Measurements from ENCODE around the gene MYH11.
"Not testable (repeated sequence)": the region's sequence is repeated elsewhere in the genome, so short reads cannot be mapped to it uniquely, and the experiment has no call there.

Gene MYH11

DNA sequence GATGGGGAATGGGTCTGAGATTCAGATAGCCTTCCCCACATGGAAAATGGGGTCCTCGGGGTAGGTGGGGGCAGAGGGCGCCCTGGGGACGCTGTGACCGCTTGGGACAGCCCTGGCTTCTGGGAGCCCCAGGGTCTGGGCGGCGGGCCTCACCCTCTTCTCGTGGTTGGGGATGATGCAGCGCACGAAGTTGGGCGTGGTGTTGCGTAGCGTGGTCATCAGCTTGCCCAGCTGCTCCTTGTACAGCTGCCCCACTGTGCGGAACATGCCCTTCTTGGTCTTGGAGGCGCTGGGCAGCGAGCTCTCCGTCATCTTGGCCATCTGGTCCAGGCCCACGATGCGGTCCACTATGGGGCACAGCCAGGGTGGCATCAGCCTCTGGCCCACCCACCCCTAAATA, 106.8 kb downstream of the MYH11 start:
- DNase-seq (ENCODE audit: low read depth): no peak

DNA sequence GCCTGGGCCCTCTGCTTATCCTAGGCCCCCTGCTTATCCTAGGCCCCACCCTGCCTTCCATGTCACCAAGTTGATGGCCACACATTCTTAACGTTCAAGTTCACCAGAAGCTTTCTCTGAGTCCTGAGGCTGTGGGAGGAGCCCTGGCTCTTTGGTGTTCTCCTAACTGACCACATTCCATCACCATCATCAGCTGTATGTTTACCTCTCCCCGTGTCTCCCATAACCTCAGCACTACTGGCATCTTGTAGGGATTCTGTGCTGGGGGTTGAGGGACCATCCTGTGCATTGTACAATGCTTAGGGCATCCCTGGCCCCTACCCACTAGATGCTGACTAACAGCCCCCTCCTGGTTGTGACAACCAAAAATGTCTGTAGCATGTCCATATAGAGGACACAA, 107.5 kb downstream of the MYH11 start:
- peak; percentile 11 for DNase-seq (ENCODE audit: low read depth)

DNA sequence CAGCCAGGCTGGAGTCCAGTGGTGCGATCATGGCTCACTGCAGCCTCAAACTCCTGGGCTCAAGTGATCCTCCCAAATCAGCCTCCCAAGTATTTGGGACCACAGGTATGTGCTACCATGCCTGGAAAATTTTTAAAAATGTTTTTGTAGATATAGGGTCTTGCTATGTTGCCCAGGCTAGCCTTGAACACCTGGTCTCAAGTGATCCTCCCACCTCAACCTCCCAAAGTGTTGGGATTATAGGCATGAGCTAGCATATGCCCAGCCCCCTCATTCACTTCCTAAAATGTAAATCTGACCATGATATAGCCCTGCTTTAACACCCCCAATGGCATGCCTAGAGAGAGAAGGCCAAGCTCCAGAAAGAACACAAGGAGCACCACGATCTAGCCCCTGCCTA, 108.2 kb downstream of the MYH11 start:
- no peak for DNase-seq (ENCODE audit: low read depth)

DNA sequence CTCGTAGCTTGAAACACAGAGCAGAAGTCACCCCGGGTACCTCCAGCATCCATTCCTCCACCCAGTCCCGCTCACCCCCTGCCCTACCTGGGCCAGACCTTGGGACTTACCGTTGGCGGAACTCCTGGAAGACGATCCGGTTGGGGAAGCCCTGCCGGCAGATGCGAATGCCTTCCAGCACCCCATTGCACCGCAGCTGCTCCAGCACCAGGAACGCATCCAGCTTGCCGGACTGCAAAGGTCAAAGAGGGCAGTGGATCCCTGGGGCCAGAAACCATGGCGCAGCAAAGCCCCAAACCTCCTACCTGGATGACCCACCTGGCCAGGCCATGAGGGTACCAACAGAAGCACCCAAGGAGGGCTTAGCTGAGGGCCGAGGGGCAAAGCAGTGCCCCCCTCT, 108.9 kb downstream of the MYH11 start:
- no peak for DNase-seq (ENCODE audit: low read depth)

DNA sequence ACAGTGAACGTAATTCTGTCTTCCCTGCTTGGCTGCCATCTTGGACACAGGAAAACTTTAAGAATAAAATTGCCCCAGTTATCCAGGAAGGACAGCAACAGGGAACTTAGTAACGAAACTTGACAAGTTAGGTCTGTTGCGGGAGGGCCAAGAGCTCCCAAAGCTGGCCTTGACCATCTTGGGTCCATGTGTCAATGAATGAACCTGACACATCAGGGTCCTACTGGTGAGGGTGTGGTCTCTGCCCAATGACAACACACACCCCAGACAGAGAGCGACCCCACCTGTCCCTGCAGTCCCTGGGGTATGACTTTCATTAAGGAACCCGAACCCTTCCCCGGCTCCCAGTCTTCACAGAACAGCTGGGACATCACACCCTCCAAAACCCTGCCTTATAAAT, 110.5 kb downstream of the MYH11 start:
- no peak for DNase-seq (ENCODE audit: low read depth)

DNA sequence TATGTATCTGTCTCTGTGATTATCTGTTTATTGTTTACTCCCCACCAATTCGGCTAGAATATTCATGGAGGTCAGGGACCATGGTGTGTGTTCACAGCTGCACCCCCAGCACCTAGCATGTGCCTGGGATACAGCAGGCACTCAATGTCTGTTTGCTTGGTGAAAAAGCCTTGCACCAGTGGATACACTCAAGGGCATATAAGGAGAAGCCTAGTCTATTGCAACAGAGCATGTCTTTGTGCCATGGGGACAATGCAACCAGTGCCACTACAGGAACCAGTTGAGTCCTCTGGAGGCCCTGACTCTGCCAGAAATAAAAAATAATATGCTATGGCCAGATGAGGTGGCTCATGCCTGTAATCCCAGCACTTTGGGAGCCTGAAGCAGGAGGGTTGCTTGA, 113.2 kb downstream of the MYH11 start:
- no peak for DNase-seq (ENCODE audit: low read depth)

DNA sequence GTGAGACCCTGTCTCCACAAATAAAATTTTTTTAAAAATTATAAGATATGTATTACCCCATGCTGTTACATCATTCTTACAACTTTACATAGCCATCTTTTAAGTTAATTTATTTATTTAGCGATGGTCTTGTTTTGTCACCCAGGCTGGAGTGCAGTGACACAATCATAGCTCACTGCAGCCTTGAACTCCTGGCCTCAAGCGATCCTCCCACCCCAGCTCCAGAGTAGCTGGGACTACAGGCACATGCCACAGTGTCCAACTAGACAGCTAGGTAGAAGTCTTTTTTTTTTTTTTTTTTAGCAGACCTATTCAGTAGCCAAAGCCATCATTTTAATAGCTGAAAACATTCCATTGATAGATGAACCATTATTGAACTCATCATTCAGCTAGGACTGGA, 114.1 kb downstream of the MYH11 start:
- no peak for DNase-seq (ENCODE audit: low read depth)

DNA sequence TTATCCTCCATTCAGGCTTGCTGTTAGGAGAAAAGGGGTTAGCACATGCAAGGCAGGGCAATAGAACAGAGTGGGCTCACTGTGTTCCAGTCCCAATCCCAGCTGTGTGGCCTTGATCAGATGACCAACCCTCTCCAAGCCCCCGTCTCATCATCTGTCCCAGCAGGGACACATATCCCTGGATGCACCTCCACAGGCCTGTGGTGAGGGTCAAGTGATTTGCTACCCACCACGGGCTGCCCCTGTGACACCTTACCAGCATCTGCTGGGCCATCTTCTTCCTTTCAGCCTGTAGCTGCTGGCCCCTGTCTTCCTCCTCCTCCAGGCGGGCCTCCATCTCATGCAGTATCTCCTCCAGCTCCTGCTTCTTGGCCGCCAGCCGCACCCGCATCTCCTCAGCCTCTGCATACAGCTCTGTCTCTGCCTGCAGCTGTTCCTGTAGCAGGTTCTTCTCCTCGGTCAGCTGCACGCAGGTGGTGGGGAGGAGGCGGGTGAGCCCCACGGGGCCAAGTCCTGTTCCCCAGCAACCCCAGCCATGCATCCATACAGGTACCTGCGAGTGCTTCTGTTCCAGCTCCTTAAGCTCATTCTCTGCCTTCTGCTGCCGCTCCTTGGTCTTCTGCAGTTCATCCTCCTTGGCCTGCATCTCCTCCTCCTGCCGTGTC, 115.5 kb downstream of the MYH11 start:
- DNase-seq (ENCODE audit: low read depth): no peak

DNA sequence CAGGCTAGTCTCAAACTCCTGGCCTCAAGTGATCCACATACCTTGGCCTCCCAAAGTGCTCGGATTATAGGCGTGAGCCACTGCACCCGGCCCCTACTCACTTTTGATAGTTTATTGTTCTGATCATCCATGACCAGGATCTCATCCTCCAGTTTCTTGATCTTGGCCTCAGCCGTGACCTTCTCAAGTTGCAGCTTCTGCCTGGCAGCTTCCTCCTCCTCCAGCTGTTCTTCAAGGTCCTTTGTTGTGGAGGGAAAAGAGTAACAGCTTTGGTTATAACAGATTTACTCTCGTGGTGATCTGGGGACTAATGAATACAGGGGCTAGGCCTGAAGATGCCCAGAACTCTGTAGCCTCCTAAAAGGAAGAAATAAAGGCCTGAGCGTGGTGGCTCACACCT, 116.9 kb downstream of the MYH11 start:
- DNase-seq (ENCODE audit: low read depth): no peak

DNA sequence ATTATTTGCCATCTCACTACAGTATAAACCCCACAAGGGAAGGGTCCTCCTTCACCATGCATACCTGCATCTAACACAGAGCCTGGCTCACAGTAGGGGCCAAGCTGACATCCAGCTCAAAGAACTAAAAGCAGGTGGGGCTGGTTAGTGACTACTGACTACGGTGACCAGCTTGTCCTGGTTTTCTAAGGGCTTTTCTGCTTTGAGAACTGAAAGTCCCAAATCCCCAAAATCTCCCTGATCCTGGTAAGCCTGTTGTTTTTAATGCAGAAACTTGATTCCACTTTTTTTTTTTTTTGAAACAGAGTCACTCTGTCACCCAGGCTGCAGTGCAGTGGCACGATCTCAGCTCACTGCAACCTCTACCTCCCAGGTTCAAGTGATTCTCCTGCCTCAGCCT, 117.4 kb downstream of the MYH11 start:
- DNase-seq (ENCODE audit: low read depth): no peak

DNA sequence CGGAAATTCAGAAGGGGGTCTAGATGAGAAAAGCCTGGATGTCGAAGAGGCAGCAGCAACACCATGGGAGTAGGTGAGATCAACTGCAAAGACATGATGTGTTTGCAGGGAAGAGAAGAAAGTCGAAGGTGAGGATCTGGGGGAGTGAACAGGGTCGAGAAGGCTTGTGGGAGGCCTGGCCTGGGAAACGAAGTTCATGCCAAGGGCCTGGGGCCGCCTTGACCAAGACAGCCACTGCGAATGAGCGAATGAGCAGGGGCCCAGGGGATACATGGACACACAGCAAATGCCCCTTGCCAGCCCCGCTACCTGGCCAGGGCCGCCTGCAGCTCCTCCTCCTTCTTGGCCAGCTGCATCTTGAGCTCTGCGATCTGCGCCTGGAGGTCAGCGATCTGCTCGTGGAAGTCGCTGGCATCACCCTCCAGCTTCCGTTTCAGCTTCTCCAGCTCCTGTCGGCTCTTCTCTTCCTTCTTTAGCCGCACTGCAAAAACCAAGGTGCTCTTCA, 119.6 kb downstream of the MYH11 start:
- no peak for DNase-seq (ENCODE audit: low read depth)

DNA sequence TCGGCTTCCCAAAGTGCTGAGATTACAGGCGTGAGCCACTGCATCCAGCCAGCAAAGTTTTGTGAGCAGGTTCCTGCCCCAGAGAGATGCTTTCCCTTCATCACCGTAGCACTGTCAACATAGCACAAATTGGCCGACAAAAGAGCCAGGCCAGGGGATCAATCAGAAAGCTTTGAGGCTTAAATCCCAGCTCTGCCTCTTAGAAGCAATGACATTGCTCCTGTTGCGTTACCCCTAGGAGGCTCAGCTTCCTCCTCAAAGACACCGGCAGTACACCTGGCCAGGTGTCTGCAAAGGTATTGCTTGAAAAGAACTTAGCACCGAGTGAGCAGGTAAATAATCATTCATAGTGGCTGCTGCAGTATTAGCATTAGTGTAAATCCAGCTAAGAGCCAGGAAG, 120.3 kb downstream of the MYH11 start:
- DNase-seq (ENCODE audit: low read depth): no peak

DNA sequence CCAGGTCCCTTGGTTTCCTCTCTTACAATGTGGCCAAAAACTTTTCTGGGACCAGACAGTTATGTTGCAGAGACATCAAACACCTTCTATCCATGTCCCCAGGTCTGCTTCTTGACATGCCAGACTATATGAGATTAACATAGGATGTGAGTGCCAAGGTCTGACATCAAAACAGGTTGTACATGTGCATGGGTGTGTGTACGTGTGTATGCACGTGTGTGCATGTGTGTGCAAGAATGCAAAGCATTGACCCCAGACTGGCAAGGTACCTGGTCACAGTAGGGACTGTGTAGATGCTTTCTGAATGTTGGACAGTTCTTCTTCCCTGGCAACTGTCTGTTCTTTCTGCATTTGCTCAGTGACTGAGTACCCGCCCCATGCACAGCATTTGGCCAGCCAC, 121.2 kb downstream of the MYH11 start:
- DNase-seq (ENCODE audit: low read depth): no peak

DNA sequence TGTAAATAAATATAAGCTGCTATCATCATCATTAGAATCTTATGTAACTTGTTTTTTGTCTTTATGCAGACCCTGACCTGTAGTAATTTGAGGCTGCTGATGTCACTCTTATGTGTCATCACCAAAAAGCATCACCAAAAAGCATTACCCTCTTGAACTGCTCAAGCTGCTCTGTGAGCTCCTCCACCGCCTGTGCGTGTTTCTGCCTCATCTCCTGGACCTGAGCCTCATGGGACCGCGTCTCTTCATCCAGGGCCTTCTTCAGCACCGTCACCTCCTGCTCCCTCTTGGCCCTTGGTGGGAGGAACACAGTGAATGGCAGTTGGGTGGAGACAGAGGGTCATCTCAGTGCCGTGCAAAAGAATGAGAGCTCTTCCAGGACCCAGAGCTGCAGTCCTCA, 124.4 kb downstream of the MYH11 start:
- DNase-seq (ENCODE audit: low read depth): peak; percentile 9

DNA sequence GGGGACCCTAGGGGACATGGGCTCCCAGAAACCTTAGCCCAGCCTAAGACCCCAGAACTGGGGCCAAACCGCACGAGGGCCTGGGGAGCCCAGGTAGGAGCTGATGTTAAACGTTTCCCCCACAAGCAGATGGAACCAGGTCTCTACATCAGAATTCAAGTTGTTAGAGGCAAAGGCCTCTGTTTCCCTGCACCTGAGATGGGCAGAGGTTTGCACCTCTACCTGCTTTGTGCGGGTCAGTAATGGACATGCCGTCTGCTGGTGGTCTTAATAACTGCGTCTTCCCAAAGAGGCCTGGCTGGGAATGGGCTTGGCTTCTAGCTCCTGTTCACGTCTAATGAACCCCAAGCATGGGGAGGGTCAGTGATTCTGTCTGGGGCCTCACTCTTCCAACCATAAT, 127.7 kb downstream of the MYH11 start:
- DNase-seq (ENCODE audit: low read depth): no peak

DNA sequence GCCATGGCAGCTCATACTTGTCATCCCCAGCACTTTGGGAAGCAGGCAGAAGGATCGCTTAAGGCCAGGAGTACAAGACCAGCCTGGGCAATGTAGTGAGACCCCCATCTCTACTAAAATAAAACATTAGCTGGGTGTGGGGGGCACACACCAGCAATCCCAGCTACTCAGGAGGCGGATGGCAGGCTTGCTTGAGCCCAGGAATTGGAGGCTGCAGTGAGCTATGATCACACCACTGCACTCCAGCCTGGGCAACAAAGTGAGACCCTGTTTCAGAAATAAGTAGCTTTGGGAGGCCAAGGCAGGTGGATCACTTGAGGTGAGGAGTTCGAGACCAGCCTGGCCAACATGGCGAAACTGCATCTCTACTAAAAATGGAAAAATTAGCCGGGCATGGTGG, 129.1 kb downstream of the MYH11 start:
- DNase-seq (ENCODE audit: low read depth): not testable (repeated sequence)

DNA sequence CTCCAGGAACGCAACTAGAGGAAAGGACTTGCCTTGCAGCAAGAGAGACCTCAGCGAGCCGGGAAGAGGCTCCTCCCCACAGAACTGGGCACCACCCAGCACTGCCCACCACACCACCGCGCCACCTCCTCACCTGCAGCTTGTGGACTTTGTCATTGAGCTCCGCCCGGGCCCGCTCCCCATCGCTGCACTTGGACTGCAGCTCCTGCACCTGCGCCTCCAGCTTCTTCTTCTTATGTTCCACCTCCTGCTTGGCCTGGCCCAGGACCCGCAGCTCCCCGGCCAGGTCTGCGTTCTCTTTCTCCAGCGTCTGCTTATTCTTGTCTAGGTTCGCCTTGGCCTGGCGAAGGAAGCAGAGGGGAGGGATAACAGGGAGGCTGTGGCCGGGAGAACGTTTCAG, 130.1 kb downstream of the MYH11 start:
- DNase-seq (ENCODE audit: low read depth): no peak

DNA sequence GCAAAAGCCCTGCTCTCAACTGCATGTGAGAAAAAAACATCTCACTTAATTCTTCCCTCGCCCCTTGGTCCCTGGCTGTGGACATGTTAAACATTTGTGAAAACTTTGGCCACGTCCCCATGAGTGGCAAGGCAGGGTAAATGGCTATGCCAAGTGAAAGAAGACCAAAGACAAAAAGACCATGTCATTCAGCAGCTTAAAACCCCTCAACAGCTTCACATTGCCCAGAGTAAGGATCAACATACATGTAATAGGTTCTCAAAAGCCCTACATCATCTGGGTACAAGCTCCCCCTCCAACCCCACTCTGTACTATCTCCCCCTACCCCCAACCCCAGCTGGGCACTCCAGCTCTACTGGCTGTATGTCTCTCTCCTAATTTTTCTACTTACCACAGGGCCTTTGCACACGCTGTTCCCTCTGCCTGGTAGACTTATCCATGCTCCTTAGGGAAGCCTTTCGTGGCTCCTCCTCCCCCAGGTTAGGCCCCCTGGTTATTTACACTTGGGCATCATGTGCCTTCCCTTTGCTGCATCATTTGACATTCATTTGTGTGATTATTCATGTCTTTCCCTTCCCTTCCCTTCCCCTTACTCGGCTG, 131.1 kb downstream of the MYH11 start:
- DNase-seq (ENCODE audit: low read depth): no peak

DNA sequence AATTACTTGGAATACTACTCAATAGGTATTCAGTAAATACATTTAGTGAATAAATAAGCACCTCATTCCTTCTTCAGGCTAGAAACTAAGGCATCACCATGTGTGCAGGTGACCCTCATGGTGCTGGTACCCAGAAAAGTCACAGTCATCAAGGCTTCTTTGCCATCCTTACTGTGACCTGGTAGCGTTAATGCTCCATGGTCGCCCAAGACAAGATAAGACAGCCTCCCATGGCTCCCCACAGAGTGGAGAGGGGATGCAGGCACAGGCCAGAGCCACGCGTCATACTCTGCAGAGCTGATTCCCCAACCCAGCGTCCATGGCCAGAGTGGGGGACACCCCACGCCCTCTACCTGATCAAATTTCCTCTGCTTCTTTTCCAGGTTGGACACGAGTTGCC, 133.0 kb downstream of the MYH11 start:
- no peak for DNase-seq (ENCODE audit: low read depth)

DNA sequence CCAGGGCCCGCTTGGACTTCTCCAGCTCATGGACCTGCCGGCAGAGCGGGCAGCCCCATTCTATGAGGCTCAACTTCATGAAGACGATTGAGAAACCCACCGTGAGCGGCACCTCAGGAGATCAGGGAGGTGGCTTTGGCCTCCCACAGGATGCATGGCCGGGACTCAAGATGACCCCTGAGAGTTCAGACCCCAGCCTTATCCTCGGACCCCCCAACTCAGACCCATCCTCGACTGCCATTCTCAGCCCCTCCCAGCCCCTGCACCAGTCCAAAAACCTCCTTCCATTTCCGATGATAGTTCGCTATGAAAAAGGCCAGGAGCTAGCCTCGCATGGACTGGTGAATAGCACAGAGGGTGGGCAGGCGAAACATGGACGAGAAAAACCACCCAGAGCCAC, 135.8 kb downstream of the MYH11 start:
- DNase-seq (ENCODE audit: low read depth): no peak

DNA sequence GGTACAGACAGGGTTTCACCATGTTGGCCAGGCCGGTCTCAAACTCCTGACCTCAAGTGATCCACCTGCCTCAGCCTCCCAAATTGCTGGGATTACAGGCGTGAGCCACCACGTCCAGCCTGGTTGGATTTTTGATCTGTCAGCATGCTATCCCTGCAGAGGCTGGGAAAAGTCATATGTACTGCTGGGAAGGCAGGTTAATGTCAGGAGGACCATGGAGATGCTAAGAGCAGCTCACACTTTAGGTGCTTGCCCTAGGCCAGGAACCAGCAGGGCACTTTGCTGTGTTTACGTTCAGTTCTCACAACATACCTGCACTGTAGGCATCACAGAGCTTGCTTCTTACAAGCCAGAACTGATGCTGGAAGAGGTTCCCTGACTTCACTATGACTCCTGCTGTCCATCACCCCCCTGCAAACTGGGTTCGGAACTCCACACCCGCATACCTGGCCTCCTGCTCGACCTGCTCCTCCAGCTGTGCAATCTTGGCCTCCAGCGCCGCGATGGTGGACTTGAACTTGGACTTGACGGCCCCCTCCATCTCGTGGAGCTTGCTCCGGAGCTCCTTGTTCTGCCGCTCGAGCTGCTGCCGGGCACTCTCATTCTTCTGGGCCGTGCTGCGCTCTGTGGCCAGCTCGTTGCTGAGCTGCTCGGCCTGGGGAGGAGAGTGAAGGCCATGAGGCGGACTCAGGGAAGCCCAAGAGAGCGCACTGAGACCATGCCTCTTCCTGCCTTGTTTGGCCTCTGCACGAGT, 140.0 kb downstream of the MYH11 start:
- no peak for DNase-seq (ENCODE audit: low read depth)

DNA sequence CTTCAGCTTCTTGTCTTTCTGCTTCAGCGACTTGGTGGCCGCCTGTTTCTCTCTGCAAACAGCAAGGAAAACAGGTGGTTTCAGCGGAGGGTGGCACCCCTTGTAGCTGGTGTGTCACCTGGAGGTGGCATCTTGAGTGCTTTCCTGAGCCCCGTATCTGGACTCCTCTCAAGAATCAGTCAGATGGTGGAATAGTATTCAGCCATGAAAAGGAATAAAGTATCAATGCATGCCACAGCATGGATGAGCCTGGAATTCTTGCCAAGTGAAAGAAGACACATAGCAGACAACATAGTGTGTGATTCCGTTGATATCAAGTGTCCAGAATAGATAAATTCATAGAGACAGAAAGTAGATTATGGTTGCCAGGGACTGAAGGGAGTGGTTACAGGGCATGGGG, 141.6 kb downstream of the MYH11 start:
- DNase-seq (ENCODE audit: low read depth): no peak

DNA sequence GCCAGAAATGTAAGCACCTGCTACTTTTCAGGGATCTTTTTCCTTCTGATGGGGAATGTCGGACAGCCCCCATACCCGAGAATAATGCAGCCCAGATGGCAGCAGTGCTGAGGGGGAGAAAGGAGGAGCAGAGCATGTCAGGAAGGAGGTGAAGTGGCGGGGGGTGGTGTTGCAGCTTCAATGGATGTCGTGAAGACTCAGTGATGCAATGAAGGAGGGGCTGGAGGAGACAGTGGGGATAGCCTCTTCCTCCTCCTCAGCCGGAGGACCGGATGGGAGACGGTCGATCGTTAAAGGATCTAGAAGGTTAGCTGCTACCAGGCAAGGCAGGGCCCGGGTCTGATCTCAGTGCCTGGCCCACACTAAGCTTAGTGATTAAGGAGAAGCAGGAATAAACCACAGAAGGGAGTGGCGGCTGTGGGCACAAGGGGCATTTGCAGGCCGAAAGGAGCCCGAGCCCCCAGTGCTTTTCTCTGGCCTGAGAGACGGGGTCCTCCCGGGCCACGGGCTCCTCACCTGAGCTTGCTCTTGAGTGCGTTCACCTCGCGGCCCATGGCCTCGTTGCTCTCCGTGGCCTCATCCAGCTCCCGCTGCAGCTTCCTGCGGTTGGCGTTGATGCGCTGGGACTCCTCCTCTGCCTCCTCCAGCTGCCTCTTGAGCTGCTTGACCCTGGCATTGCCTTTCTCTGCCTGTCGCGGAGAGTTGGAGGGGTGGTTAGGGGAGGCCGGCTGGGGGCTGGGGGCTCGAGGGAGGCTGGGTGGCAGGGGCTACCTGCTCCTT, 142.2 kb downstream of the MYH11 start:
- no peak for DNase-seq (ENCODE audit: low read depth)

Data from iris pigment epithelial cell (primary cell).